Measurements from ENCODE around the gene ACAP1. TPM values are rescaled to one million over a fixed set of nuclear protein-coding genes. Genes with fewer than 3 reads are reported as not detected.

ACAP1 gene, protein sequence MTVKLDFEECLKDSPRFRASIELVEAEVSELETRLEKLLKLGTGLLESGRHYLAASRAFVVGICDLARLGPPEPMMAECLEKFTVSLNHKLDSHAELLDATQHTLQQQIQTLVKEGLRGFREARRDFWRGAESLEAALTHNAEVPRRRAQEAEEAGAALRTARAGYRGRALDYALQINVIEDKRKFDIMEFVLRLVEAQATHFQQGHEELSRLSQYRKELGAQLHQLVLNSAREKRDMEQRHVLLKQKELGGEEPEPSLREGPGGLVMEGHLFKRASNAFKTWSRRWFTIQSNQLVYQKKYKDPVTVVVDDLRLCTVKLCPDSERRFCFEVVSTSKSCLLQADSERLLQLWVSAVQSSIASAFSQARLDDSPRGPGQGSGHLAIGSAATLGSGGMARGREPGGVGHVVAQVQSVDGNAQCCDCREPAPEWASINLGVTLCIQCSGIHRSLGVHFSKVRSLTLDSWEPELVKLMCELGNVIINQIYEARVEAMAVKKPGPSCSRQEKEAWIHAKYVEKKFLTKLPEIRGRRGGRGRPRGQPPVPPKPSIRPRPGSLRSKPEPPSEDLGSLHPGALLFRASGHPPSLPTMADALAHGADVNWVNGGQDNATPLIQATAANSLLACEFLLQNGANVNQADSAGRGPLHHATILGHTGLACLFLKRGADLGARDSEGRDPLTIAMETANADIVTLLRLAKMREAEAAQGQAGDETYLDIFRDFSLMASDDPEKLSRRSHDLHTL
- under 0.01 and 0.33 TPM in 2 replicates for total RNA-seq

DNA sequence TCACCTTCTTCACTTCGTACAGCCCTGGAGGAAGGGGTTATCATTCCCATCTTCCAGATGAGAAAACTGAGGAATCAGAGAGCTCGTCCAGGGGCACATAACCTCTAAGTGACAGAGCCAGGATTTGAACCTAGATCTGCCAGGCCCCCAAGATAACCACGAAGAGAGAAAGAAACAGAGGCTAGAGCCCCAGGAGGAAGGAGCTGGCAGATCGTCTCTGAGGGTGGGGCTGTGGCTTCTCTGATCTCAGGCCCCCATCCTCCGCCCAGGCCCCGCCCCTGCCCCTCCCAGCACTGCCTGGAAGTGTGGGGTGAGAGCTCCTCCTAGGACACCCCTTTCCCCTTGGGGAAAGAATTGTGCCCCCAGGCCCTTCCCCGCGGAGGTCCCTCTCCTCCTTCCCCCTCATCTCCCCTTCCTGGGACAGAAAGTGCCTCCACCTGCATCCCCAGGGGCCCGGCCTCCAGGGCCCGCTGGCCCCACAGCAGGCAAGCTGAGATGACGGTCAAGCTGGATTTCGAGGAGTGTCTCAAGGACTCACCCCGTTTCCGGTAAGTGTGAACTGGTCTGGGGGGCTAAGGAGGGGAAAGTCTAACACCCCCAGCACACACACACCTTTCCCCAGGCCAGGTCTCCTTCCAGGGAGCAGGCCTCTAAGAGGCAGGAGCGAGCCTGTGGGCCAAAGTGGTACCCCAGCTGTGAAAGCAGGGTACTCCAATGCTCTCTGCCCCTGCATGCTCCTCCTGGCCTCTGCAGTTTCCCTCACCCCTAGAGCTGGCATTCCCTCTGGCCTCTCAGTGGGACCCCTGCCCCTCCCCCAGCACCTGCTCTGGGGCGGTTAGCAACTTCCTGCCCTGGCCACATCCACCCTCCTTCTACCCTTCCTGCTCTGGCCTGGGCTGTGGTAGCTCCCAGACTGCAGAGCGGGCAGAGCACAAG, at the start of gene ACAP1:
Gene ACAP1, plus strand, starts transcription at position 290 of the 936 bp plus-strand sequence. Its CDS starts 206 bp downstream, at position 496.

DNA sequence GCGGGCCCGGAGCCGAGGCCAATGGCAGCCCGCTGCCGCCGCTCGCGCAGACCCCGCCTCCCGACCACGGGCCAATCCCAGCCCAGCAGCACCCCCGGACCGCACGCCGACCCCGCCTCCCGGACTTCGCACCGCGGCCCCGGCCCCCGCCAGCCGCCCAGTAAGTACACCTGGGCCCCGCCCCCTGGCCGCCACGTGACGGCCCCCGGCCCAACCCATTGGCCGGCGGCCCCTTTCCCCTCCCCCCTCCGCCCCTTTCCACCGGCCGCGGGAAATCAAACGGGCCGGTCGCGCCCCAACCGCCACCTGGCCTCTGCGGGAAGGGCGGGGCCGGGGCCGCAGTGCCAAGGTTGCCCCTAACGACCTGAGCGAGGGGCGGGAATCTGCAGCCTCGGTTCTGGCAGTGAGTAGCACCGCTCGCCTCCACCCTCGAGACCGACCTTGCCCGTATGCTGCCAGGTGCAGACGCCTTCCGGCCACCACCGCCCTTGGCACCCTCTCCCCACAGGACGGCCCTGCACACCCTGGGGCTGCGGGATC, 41.6 kb upstream of the ACAP1 start, which contains the start of gene YBX2:
Gene YBX2, minus strand, starts transcription at position 26 of the 540 bp plus-strand sequence. CDS start 139 bp downstream, outside the sequence.

DNA sequence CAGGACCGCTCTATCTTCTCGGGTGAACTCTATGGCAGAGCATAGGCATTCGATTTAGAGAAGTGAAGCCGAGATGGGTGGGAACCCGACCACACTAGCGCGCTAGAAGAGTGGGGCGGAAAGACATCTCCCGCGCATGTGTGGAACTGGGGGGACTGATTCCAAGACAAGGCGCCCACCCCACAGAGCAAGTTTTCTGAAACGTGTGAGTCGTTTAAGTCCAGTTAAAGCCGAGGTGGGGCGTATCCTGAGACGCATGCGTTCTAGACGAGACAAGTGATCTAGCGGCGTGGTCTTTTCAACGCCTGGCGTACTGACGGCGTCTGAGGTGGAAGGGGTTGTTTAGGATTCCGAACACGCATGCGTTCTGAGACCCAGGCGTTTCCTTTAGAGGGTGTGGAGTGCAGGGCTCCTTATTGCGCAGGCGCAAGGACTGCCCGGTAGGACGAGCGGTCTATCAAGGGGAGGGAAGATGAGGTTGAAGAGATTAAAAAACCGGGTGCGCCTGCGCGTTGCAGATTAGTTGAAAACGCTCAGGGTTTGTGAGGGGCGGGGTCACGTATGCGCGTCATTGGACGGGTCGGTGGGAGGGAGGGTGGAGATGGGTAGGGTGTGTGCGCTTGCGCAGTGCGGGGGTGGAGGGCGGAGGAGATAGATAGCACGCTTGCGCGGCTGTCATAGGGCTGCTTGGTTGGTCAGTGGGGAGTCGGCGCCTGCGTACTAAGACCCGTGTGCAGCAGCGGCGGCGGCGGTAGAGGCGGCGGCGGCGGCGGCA, 29.2 kb upstream of the ACAP1 start, which contains the start of gene EIF5A:
Gene EIF5A, plus strand, starts transcription at position 718 of the 775 bp plus-strand sequence. CDS start 2,008 bp downstream, outside the sequence.

DNA sequence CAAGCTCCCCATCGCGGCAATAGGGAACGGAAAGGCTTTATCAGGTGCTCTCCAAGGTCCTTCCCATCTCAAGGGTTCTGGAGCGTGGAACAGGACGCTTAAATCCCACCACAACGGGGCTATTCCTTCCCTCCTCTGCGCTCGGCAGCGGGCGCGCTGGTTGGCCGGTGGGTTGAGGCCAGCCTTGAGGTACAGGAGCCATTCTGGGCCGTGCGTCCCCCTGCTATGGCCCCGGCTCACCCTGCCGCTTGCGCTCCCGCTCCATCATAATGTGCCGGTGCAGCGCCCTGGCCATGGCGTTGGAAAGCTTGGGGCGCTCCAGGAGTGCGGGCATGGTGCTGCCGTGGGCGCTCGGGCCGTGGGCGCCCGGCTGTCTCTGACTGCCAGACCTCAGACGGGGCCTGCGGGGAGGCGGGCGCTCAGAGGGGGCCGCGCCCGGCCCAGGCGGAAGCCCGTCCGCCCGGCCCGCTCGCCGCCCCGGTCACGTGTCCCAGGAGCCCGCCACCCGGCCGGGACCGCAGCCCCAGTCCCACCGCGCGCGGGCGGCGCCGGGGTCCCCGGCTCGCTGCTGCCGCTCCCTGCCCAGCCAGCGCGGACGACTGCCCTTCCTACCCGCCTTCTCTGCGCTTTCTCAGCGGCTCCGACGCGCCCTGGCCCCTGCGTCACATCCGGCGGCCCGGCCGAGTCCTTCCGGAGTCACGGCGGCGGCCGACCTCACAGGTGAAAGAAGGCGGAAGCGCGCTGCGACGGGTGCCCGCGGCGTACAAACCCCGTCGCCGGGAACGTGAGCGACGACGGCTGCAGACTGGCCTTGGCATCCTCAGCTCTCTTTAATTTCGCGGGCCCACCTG, 21.4 kb upstream of the ACAP1 start, which contains the start of gene GPS2:
Gene GPS2, minus strand, starts transcription at position 642 of the 851 bp plus-strand sequence. Its CDS starts 308 bp downstream, at position 334.

DNA sequence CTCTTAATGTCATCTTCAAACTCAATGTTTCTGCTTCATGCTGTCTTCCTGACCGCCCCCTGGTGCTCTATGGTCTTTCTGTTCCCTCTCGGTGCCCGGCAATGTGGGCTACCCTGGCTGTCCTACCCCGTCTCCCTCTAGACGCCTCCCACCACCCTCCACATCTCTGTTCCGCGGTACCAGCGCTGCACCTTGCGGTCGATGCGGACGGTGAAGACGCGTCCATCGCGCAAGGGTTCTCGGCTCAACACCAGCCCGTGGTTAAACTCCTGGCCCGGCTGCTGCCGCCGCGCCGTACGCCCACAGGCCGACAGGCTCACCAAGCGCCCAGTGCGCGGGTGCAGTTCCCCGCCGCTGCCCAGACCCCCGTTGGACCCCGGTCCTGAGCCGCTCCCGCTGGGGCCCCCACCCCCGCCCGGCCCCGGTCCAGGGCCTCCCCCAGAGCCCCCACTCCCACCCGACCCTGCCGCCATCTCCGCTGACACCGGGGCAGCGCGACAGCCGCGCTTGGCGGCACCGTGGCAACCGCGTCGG, 7.4 kb upstream of the ACAP1 start, which contains the start of gene NEURL4:
Gene NEURL4, minus strand, starts transcription at position 496 of the 534 bp plus-strand sequence. Its CDS starts 23 bp downstream, at position 473.

DNA sequence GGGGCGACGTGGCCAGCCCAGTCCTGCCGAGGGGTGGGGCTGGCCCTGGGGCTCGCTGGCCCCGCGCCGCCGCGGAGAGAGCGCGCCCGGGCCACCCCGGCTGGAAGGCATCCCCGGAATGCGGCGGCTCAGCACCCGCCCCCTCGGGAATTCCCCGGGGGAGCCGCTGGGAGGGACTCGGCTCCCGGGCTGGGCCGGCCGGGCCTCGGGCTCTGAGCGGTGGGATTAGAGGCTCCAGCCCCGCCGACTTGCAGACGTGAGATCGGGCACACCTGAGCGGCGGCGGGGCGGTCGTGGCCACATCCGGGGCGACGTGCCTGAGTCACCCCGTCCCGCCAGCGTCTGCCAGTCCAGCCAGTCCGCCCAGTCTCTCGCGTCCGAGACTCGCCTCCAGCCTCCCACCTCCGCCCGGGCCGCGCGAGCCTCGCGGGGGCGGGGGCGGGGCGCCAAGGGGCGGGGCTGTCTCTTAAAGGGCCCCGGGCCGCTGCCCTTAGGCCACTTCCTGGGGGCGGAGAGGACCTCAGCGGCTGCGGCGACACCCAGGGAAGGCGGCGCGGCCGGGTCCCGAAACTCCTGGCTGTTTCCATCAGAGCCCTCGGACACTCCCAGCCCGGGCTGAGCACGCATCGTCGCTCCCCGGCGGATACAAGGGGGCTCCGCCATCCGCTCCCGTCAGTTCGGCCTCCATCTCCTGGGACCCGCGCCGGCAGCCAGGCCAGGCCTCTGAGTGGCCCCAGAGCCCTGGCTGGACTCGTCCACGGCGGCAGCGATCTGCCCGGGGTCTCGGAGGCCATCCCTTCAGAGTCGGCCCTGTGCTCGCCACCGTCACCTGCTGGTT, 15.6 kb downstream of the ACAP1 start, which contains the start of gene KCTD11:
Gene KCTD11, plus strand, starts transcription at position 498 of the 838 bp plus-strand sequence.

DNA sequence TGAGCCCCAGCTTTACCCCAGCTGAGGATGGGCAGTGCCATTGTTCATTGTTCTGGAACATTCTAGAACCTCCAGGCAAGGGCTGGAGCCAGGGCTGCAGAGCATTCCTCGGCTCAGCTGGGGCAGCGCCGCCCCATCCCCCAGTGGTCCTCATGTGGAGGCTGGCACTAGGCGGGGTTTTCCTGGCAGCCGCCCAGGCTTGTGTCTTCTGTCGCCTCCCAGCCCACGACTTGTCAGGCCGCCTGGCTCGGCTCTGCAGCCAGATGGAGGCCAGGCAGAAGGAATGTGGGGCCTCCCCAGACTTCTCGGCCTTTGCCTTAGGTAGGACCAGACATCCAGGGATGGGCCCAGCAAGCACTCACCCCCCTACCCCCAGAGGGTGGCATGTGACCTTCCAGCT, 18.7 kb downstream of the ACAP1 start, which contains the start of gene TMEM95:
Gene TMEM95, plus strand, starts transcription at position 104 of the 400 bp plus-strand sequence. Its CDS starts 49 bp downstream, at position 153.

DNA sequence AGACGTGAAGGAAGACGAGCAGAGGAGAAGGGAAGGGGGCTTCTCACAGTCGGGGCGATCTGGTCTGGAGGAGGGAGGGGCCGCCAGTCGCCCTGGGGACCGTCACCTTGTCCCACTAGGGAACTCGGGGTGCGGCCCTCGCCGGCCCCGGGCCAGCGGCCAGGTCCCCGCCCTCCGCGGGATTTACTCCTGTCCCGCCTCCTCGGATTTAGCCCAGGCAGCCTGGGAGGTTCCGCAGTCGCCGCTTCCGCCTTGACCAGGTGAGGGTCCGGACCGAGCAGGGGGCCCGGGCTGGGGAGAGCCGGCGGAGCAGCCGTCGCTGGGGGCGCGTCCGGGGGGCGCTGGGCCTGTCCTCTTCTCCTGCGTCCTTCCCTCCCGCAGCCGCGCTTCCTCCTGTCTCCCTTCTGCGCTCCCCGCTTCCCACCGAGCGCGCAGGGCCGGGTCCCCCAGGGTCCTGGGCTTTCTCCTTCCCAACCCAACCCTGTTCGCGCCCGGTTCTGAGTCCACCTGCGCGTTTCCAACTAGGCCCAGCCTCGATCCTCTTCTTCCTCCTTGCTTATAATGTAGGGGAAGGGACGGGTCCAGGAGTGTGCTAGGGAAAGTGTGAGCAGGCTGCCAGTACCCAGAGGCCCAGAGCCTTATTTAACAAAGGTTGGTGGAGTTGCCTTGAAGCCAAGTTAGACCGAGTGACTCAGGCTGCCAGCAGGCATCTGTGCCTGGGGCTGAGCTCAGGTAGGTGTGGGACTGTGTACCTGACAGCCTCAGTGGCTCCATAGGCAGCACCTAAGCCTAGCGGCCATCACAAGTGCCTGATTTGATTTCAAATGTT, 44.7 kb downstream of the ACAP1 start, which contains the start of gene TNK1:
Gene TNK1, plus strand, starts transcription at position 235 of the 829 bp plus-strand sequence. CDS start 1,838 bp downstream, outside the sequence.

DNA sequence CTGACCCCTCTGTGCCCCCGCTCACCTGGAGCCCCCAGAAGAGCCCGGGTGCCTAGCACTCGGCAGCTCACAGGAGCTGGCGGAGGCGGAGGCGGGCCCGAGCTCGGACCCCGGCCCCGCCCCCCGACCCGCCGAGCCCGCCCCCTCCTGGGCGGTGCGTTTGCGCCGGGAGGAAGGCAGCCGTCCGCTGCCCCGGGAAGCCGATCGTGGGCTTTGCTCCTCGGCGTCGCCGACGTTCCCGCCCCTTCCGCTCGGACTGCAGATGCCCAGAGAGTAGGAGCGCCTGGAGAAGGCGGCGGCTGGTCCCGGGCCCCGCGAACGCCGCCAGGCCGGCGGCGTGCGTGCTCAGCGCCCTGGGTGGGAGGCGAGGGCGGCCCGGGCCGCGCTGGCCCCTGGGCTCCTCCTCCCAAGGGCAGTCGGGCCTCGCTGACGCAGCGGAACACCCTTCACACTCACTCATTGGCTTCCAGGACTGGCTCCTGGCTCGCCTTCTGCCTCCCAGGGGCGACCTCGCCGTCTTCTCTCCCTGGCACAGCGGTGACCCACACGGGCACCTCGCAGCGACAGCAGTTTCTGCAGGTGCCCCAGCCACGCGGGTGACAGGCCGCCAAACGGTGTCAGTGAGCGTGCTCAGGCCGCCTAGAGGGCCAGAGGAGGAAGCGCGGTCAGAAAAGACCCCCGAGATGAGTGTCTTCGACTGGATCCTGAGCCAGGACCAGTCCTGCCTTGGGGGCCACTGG, 58.3 kb downstream of the ACAP1 start, which contains the start of gene PLSCR3:
Gene PLSCR3, minus strand, starts transcription at position 74 of the 740 bp plus-strand sequence. CDS start 415 bp downstream, outside the sequence.

Small RNA genes lying within 50 kb of the gene (small RNA-seq; reads per million reads assigned to genes)
- not detected for gene AC026954.2

Other genes with a start within 250 kb of the ACAP1 start
- gene ASGR2, start 221.7 kb upstream of the ACAP1 start, total RNA-seq = not detected in 2 replicates
- gene ASGR1, start 157.2 kb upstream of the ACAP1 start, total RNA-seq = 0.79 TPM in 1 of 2 replicates, not detected in the other
- gene DLG4, start 116.7 kb upstream of the ACAP1 start, total RNA-seq = 2.5 and 11.8 TPM in 2 replicates
- 304 and 499 TPM in 2 replicates for gene ACADVL, start 116.6 kb upstream of the ACAP1 start, total RNA-seq
- gene DVL2, start 102.0 kb upstream of the ACAP1 start, total RNA-seq = 82.5 and 91.1 TPM in 2 replicates
- gene PHF23, start 97.1 kb upstream of the ACAP1 start, total RNA-seq = 43.6 and 47.1 TPM in 2 replicates
- 155 and 349 TPM in 2 replicates for gene GABARAP, start 94.1 kb upstream of the ACAP1 start, total RNA-seq
- 28.7 and 34.3 TPM in 2 replicates for gene CTDNEP1, start 84.8 kb upstream of the ACAP1 start, total RNA-seq
- gene ELP5, start 84.3 kb upstream of the ACAP1 start, total RNA-seq = 31.0 and 42.6 TPM in 2 replicates
- gene CLDN7, start 74.1 kb upstream of the ACAP1 start, total RNA-seq = 3.9 and 15.2 TPM in 2 replicates
- gene SLC2A4, start 54.8 kb upstream of the ACAP1 start, total RNA-seq = not detected in 2 replicates
- gene YBX2, start 41.9 kb upstream of the ACAP1 start, total RNA-seq = under 0.01 and 0.11 TPM in 2 replicates
- 237 and 847 TPM in 2 replicates for gene EIF5A, start 28.9 kb upstream of the ACAP1 start, total RNA-seq
- gene GPS2, start 21.2 kb upstream of the ACAP1 start, total RNA-seq = 43.2 and 91.3 TPM in 2 replicates
- gene NEURL4, start 7.2 kb upstream of the ACAP1 start, total RNA-seq = 18.9 and 25.1 TPM in 2 replicates
- gene KCTD11, start 15.6 kb downstream of the ACAP1 start, total RNA-seq = 9.4 and 12.6 TPM in 2 replicates
- gene TMEM95, start 18.6 kb downstream of the ACAP1 start, total RNA-seq = not detected in 2 replicates
- 14.1 and 27.5 TPM in 2 replicates for gene TNK1, start 44.6 kb downstream of the ACAP1 start, total RNA-seq
- 51.8 and 64.1 TPM in 2 replicates for gene PLSCR3, start 58.0 kb downstream of the ACAP1 start, total RNA-seq
- gene TMEM256, start 67.6 kb downstream of the ACAP1 start, total RNA-seq = 83.7 and 304 TPM in 2 replicates
- gene NLGN2, start 71.3 kb downstream of the ACAP1 start, total RNA-seq = 4.9 and 9.8 TPM in 2 replicates
- gene SPEM1, start 83.8 kb downstream of the ACAP1 start, total RNA-seq = not detected in 2 replicates
- not detected in 2 replicates for gene SPEM2, start 89.1 kb downstream of the ACAP1 start, total RNA-seq
- gene SPEM3, start 92.3 kb downstream of the ACAP1 start, total RNA-seq = not detected in 2 replicates
- gene TMEM102, start 98.9 kb downstream of the ACAP1 start, total RNA-seq = 8.6 and 16.8 TPM in 2 replicates
- gene FGF11, start 103.0 kb downstream of the ACAP1 start, total RNA-seq = 2.1 and 3.9 TPM in 2 replicates
- gene CHRNB1, start 108.5 kb downstream of the ACAP1 start, total RNA-seq = 5.7 and 13.0 TPM in 2 replicates
- gene ZBTB4, start 143.1 kb downstream of the ACAP1 start, total RNA-seq = 33.9 and 36.1 TPM in 2 replicates
- gene SLC35G6, start 144.9 kb downstream of the ACAP1 start, total RNA-seq = not detected in 2 replicates
- 106 and 112 TPM in 2 replicates for gene POLR2A, start 147.8 kb downstream of the ACAP1 start, total RNA-seq
- gene TNFSF12, start 212.5 kb downstream of the ACAP1 start, total RNA-seq = 3.4 and 3.5 TPM in 2 replicates
- gene TNFSF13, start 222.2 kb downstream of the ACAP1 start, total RNA-seq = 1.4 and 1.6 TPM in 2 replicates
- 40.0 and 67.6 TPM in 2 replicates for gene SENP3, start 225.4 kb downstream of the ACAP1 start, total RNA-seq
- gene CD68, start 243.1 kb downstream of the ACAP1 start, total RNA-seq = 2.4 and 3.3 TPM in 2 replicates
- 58.5 and 227 TPM in 2 replicates for gene MPDU1, start 247.3 kb downstream of the ACAP1 start, total RNA-seq

Data from placental epithelial cell (primary cell).